ENCODE data around the gene PDLIM5.
A peak's percentile ranks its signal among the peaks of the same experiment; 100 is the strongest.

Gene PDLIM5

GRCh38 chr4:94567811-94568210 is 116.1 kb downstream of the PDLIM5 start:
- Histone ChIP-seq H3K27me3 (ENCODE audit: control insufficient read depth, insufficient read depth, low read length) (no peaks in the 10 kb centered on the region), H3K4me3 (ENCODE audit: low read length) (no peak overlapping the region), H3K36me3 (ENCODE audit: control insufficient read depth, insufficient read depth, low read length) (no peaks in the 10 kb centered on the region), H3K9ac (ENCODE audit: low read length) (no peak overlapping the region), H3K4me1 (ENCODE audit: control insufficient read depth, insufficient read depth, low read length) (peaks cover 2% of the 10 kb centered on the region), H3K27ac (ENCODE audit: low read depth, low read length) (no peak overlapping the region)

GRCh38 chr4:94570558-94570957 is 118.8 kb downstream of the PDLIM5 start:
- Histone ChIP-seq H3K27ac (ENCODE audit: low read depth, low read length) (no peak overlapping the region), H3K36me3 (ENCODE audit: control insufficient read depth, insufficient read depth, low read length) (peaks cover under 1% of the 10 kb centered on the region), H3K27me3 (ENCODE audit: control insufficient read depth, insufficient read depth, low read length) (no peaks in the 10 kb centered on the region), H3K4me3 (ENCODE audit: low read length) (no peak overlapping the region), H3K4me1 (ENCODE audit: control insufficient read depth, insufficient read depth, low read length) (peaks cover 2% of the 10 kb centered on the region), H3K9ac (ENCODE audit: low read length) (no peak overlapping the region)

- Histone ChIP-seq H3K4me1 (ENCODE audit: control insufficient read depth, insufficient read depth, low read length) (peaks cover 5% of the 10 kb centered on the region), H3K36me3 (ENCODE audit: control insufficient read depth, insufficient read depth, low read length) (peaks cover 4% of the 10 kb centered on the region), H3K4me3 (ENCODE audit: low read length) (no peak overlapping the region), H3K9ac (ENCODE audit: low read length) (no peak overlapping the region), H3K27me3 (ENCODE audit: control insufficient read depth, insufficient read depth, low read length) (peaks cover 2% of the 10 kb centered on the region), H3K27ac (ENCODE audit: low read depth, low read length) (no peak overlapping the region)
Measured at GRCh38 chr4:94571298-94571697, 119.6 kb downstream of the PDLIM5 start.

- no peak overlapping the region for H3K4me3 ChIP-seq (ENCODE audit: low read length)
- peaks cover 2% of the 10 kb centered on the region for H3K27me3 ChIP-seq (ENCODE audit: control insufficient read depth, insufficient read depth, low read length)
- peaks cover 4% of the 10 kb centered on the region for H3K36me3 ChIP-seq (ENCODE audit: control insufficient read depth, insufficient read depth, low read length)
- no peak overlapping the region for H3K9ac ChIP-seq (ENCODE audit: low read length)
- H3K27ac ChIP-seq (ENCODE audit: low read depth, low read length): no peak overlapping the region
- peaks cover 7% of the 10 kb centered on the region for H3K4me1 ChIP-seq (ENCODE audit: control insufficient read depth, insufficient read depth, low read length)
Measured at GRCh38 chr4:94571715-94572114, 120.0 kb downstream of the PDLIM5 start.

- peaks cover 2% of the 10 kb centered on the region for H3K27me3 ChIP-seq (ENCODE audit: control insufficient read depth, insufficient read depth, low read length)
- no peak overlapping the region for H3K9ac ChIP-seq (ENCODE audit: low read length)
- peaks cover 12% of the 10 kb centered on the region for H3K4me1 ChIP-seq (ENCODE audit: control insufficient read depth, insufficient read depth, low read length)
- H3K27ac ChIP-seq (ENCODE audit: low read depth, low read length): no peak overlapping the region
- H3K4me3 ChIP-seq (ENCODE audit: low read length): no peak overlapping the region
- peaks cover 4% of the 10 kb centered on the region for H3K36me3 ChIP-seq (ENCODE audit: control insufficient read depth, insufficient read depth, low read length)
Measured at GRCh38 chr4:94574050-94574449, 122.3 kb downstream of the PDLIM5 start.

GRCh38 chr4:94574616-94575015 is 122.9 kb downstream of the PDLIM5 start:
- Histone ChIP-seq H3K9ac (ENCODE audit: low read length) (no peak overlapping the region), H3K36me3 (ENCODE audit: control insufficient read depth, insufficient read depth, low read length) (peaks cover 4% of the 10 kb centered on the region), H3K4me3 (ENCODE audit: low read length) (no peak overlapping the region), H3K27me3 (ENCODE audit: control insufficient read depth, insufficient read depth, low read length) (peaks cover 2% of the 10 kb centered on the region), H3K4me1 (ENCODE audit: control insufficient read depth, insufficient read depth, low read length) (peaks cover 12% of the 10 kb centered on the region), H3K27ac (ENCODE audit: low read depth, low read length) (no peak overlapping the region)

- Histone ChIP-seq H3K4me1 (ENCODE audit: control insufficient read depth, insufficient read depth, low read length) (peaks cover 12% of the 10 kb centered on the region), H3K4me3 (ENCODE audit: low read length) (no peak overlapping the region), H3K36me3 (ENCODE audit: control insufficient read depth, insufficient read depth, low read length) (peaks cover 4% of the 10 kb centered on the region), H3K27ac (ENCODE audit: low read depth, low read length) (no peak overlapping the region), H3K9ac (ENCODE audit: low read length) (no peak overlapping the region), H3K27me3 (ENCODE audit: control insufficient read depth, insufficient read depth, low read length) (peaks cover 2% of the 10 kb centered on the region)
Measured at GRCh38 chr4:94575652-94576051, 123.9 kb downstream of the PDLIM5 start.

GRCh38 chr4:94576210-94576609 is 124.5 kb downstream of the PDLIM5 start:
- no peak overlapping the region for H3K27ac ChIP-seq (ENCODE audit: low read depth, low read length)
- H3K4me1 ChIP-seq (ENCODE audit: control insufficient read depth, insufficient read depth, low read length): peaks cover 12% of the 10 kb centered on the region
- H3K36me3 ChIP-seq (ENCODE audit: control insufficient read depth, insufficient read depth, low read length): peaks cover 4% of the 10 kb centered on the region
- H3K9ac ChIP-seq (ENCODE audit: low read length): no peak overlapping the region
- no peak overlapping the region for H3K4me3 ChIP-seq (ENCODE audit: low read length)
- peaks cover 2% of the 10 kb centered on the region for H3K27me3 ChIP-seq (ENCODE audit: control insufficient read depth, insufficient read depth, low read length)

GRCh38 chr4:94577136-94577535 is 125.4 kb downstream of the PDLIM5 start:
- peaks cover 10% of the 10 kb centered on the region for H3K4me1 ChIP-seq (ENCODE audit: control insufficient read depth, insufficient read depth, low read length)
- H3K27ac ChIP-seq (ENCODE audit: low read depth, low read length): no peak overlapping the region

GRCh38 chr4:94578195-94578594 is 126.5 kb downstream of the PDLIM5 start:
- Histone ChIP-seq H3K27me3 (ENCODE audit: control insufficient read depth, insufficient read depth, low read length) (peaks cover 2% of the 10 kb centered on the region), H3K27ac (ENCODE audit: low read depth, low read length) (no peak overlapping the region), H3K4me3 (ENCODE audit: low read length) (no peak overlapping the region), H3K36me3 (ENCODE audit: control insufficient read depth, insufficient read depth, low read length) (peaks cover 4% of the 10 kb centered on the region), H3K9ac (ENCODE audit: low read length) (no peak overlapping the region), H3K4me1 (ENCODE audit: control insufficient read depth, insufficient read depth, low read length) (peaks cover 10% of the 10 kb centered on the region)

More at GRCh38 chr4:94577136-94577535, 125.4 kb downstream of the PDLIM5 start:
- peaks cover 4% of the 10 kb centered on the region for H3K36me3 ChIP-seq (ENCODE audit: control insufficient read depth, insufficient read depth, low read length)
- no peak overlapping the region for H3K4me3 ChIP-seq (ENCODE audit: low read length)
- no peak overlapping the region for H3K9ac ChIP-seq (ENCODE audit: low read length)
- peaks cover 2% of the 10 kb centered on the region for H3K27me3 ChIP-seq (ENCODE audit: control insufficient read depth, insufficient read depth, low read length)

- Histone ChIP-seq H3K36me3 (ENCODE audit: control insufficient read depth, insufficient read depth, low read length) (peaks cover 3% of the 10 kb centered on the region), H3K9ac (ENCODE audit: low read length) (no peak overlapping the region), H3K4me1 (ENCODE audit: control insufficient read depth, insufficient read depth, low read length) (peaks cover 8% of the 10 kb centered on the region), H3K4me3 (ENCODE audit: low read length) (no peak overlapping the region), H3K27ac (ENCODE audit: low read depth, low read length) (no peak overlapping the region), H3K27me3 (ENCODE audit: control insufficient read depth, insufficient read depth, low read length) (no peaks in the 10 kb centered on the region)
Measured at GRCh38 chr4:94581766-94582165, 130.0 kb downstream of the PDLIM5 start.

- H3K4me1 ChIP-seq (ENCODE audit: control insufficient read depth, insufficient read depth, low read length): peaks cover 2% of the 10 kb centered on the region
- no peak overlapping the region for H3K4me3 ChIP-seq (ENCODE audit: low read length)
- no peak overlapping the region for H3K27ac ChIP-seq (ENCODE audit: low read depth, low read length)
- H3K9ac ChIP-seq (ENCODE audit: low read length): no peak overlapping the region
- no peaks in the 10 kb centered on the region for H3K27me3 ChIP-seq (ENCODE audit: control insufficient read depth, insufficient read depth, low read length)
- peaks cover 5% of the 10 kb centered on the region for H3K36me3 ChIP-seq (ENCODE audit: control insufficient read depth, insufficient read depth, low read length)
Measured at GRCh38 chr4:94582517-94582916, 130.8 kb downstream of the PDLIM5 start.

GRCh38 chr4:94583914-94584641 is 132.3 kb downstream of the PDLIM5 start:
- Histone ChIP-seq H3K27ac (ENCODE audit: low read depth, low read length) (peak overlapping the region; percentile 8), H3K4me1 (ENCODE audit: control insufficient read depth, insufficient read depth, low read length) (peaks cover 5% of the 10 kb centered on the region), H3K27me3 (ENCODE audit: control insufficient read depth, insufficient read depth, low read length) (no peaks in the 10 kb centered on the region), H3K9ac (ENCODE audit: low read length) (no peak overlapping the region), H3K4me3 (ENCODE audit: low read length) (no peak overlapping the region), H3K36me3 (ENCODE audit: control insufficient read depth, insufficient read depth, low read length) (peaks cover 5% of the 10 kb centered on the region)
